ENCODE measurements around the gene MEGF10. TPM values are rescaled to one million over a fixed set of nuclear protein-coding genes. Genes with fewer than 3 reads are reported as not detected.

The MEGF10 gene
- total and polyA plus RNA-seq, 2 donors (not counting 1 experiment from before 2014, with no cell fraction given): not detected

DNA sequence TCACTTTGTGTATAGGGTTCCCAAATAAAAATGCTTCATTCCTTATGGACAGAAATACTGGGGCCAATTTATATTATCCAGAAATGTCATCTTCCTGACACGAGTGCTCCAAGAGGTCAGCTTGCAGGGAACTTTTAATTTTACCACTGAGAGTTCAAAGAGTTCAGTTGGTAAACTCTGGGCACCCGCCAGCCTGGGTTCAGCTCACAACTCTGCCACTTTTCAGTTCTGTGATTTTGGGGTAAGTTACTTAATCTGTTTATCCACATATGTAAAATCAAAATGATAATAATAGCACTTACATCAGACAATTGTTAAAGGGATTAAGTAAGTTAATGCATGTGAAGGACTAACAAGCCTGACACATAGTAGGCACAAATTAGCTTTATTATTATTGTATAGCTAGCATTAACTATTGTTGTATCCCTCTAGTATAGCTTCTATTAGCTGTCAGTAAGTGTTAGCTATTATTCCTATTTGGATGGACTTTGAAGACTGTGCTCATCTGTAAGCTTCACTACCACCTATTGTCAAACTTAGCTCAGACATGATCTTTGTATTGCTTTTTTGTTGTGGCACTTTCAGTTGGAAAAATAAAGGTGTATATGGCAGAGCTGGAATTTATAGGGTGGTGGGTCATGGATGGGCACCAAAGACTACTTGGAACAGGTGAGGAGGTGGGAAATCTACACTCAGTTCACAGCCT, 1.6 kb downstream of the MEGF10 start:
- H3K4me1 Mint-ChIP-seq: peaks cover 17% of the 10 kb centered on the region
- ATAC-seq (ENCODE audit: low read depth): no peak
- Histone ChIP-seq H2AFZ (ENCODE audit: insufficient read depth, low read depth, low read length, poor library complexity, severe bottlenecking) (no peak overlapping the region), H3K4me3 (ENCODE audit: control extremely low read depth in 1 of 5, extremely low read depth in 1 of 5, insufficient read depth in 1 of 5, low read depth in 2 of 5, low read length in 4 of 5) (no peak overlapping the region), H3K27me3 (replicated peaks in 1 of 4; ENCODE audit: control extremely low read depth in 1 of 4, control insufficient read depth in 3 of 4, insufficient read depth in 4 of 4, low read length in 3 of 4) (peaks cover 0 to 39% (median 23%) of the 10 kb centered on the region in 4 experiments), H4K20me1 (ENCODE audit: control insufficient read depth, insufficient read depth, low read length, poor library complexity, severe bottlenecking) (no peaks in the 10 kb centered on the region), H3K79me2 (ENCODE audit: control insufficient read depth, insufficient read depth, low read length) (no peaks in the 10 kb centered on the region), H3K9ac (ENCODE audit: low read length) (no peak overlapping the region), H3K36me3 (replicated peaks in 1 of 2; ENCODE audit: control extremely low read depth in 1 of 2, control insufficient read depth in 1 of 2, extremely low read depth in 1 of 2, insufficient read depth in 2 of 2, low read length in 1 of 2) (no peaks in the 10 kb centered on the region), H3K4me2 (replicated peaks; ENCODE audit: low read depth, low read length, poor library complexity, severe bottlenecking) (no peak overlapping the region), H3K27ac (ENCODE audit: low read length in 2 of 2) (no peak overlapping the region), H3K9me3 (ENCODE audit: control extremely low read depth in 1 of 3, control insufficient read depth in 2 of 3, insufficient read depth in 1 of 3, low read length in 2 of 3) (peaks cover 1 to 6% (median 4%) of the 10 kb centered on the region in 3 donors), H3K4me1 (ENCODE audit: control insufficient read depth in 2 of 2, insufficient read depth in 2 of 2, low read length in 2 of 2) (peaks cover 7 to 11% of the 10 kb centered on the region in 2 donors)
- intact Hi-C loops (cut with micrococcal nuclease): no loop called here
- 65% methylated on average over 2 of the region's 2 CpGs for WGBS (ENCODE audit: insufficient coverage)
- peaks cover 74% of the 10 kb centered on the region for H3K27me3 Mint-ChIP-seq
- CTCF ChIA-PET: no interaction called here
- no peak overlapping the region for H3K27ac Mint-ChIP-seq
- peaks cover 8% of the 10 kb centered on the region for H3K9me3 Mint-ChIP-seq (ENCODE audit: insufficient read depth)
- POLR2A ChIA-PET: no interaction called here
- H3K4me3 Mint-ChIP-seq: no peak overlapping the region
- DNase-seq: no peak
- no peak for TF ChIP-seq EZH2 (IDR thresholded peaks at IDR 0.05; ENCODE audit: borderline replicate concordance, insufficient read depth, low read depth, low read length, poor library complexity, severe bottlenecking)

- peaks cover 17% of the 10 kb centered on the region for H3K4me1 Mint-ChIP-seq
- intact Hi-C loops (cut with micrococcal nuclease): no loop called here
- no peak overlapping the region for H3K4me3 ChIP-seq (ENCODE audit: control extremely low read depth in 1 of 5, extremely low read depth in 1 of 5, insufficient read depth in 1 of 5, low read depth in 2 of 5, low read length in 4 of 5)
- H3K27ac Mint-ChIP-seq: no peak overlapping the region
- H3K36me3 ChIP-seq (replicated peaks in 1 of 2; ENCODE audit: control extremely low read depth in 1 of 2, control insufficient read depth in 1 of 2, extremely low read depth in 1 of 2, insufficient read depth in 2 of 2, low read length in 1 of 2): no peaks in the 10 kb centered on the region
- DNase-seq (no peak), ATAC-seq (ENCODE audit: low read depth) (no peak)
- TF ChIP-seq, protein P1, sequence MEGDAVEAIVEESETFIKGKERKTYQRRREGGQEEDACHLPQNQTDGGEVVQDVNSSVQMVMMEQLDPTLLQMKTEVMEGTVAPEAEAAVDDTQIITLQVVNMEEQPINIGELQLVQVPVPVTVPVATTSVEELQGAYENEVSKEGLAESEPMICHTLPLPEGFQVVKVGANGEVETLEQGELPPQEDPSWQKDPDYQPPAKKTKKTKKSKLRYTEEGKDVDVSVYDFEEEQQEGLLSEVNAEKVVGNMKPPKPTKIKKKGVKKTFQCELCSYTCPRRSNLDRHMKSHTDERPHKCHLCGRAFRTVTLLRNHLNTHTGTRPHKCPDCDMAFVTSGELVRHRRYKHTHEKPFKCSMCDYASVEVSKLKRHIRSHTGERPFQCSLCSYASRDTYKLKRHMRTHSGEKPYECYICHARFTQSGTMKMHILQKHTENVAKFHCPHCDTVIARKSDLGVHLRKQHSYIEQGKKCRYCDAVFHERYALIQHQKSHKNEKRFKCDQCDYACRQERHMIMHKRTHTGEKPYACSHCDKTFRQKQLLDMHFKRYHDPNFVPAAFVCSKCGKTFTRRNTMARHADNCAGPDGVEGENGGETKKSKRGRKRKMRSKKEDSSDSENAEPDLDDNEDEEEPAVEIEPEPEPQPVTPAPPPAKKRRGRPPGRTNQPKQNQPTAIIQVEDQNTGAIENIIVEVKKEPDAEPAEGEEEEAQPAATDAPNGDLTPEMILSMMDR (IDR thresholded peaks at IDR 0.05): no peak
- no peak for TF ChIP-seq EZH2 (IDR thresholded peaks at IDR 0.05; ENCODE audit: borderline replicate concordance, insufficient read depth, low read depth, low read length, poor library complexity, severe bottlenecking)
- H4K20me1 ChIP-seq (ENCODE audit: control insufficient read depth, insufficient read depth, low read length, poor library complexity, severe bottlenecking): no peaks in the 10 kb centered on the region
- POLR2A ChIA-PET: no interaction called here
- no peak overlapping the region for H3K9ac ChIP-seq (ENCODE audit: low read length)
- no peak overlapping the region for H3K4me2 ChIP-seq (replicated peaks; ENCODE audit: low read depth, low read length, poor library complexity, severe bottlenecking)
- no peak overlapping the region for H3K4me3 Mint-ChIP-seq
- H2AFZ ChIP-seq (ENCODE audit: insufficient read depth, low read depth, low read length, poor library complexity, severe bottlenecking): no peak overlapping the region
- peaks cover 7 to 11% of the 10 kb centered on the region in 2 donors for H3K4me1 ChIP-seq (ENCODE audit: control insufficient read depth in 2 of 2, insufficient read depth in 2 of 2, low read length in 2 of 2)
- H3K27me3 Mint-ChIP-seq: peaks cover 77% of the 10 kb centered on the region
- peaks cover 0 to 6% (median 4%) of the 10 kb centered on the region in 3 donors for H3K9me3 ChIP-seq (ENCODE audit: control extremely low read depth in 1 of 3, control insufficient read depth in 2 of 3, insufficient read depth in 1 of 3, low read length in 2 of 3)
- no peaks in the 10 kb centered on the region for H3K79me2 ChIP-seq (ENCODE audit: control insufficient read depth, insufficient read depth, low read length)
- peaks cover 0 to 39% (median 21%) of the 10 kb centered on the region in 4 experiments for H3K27me3 ChIP-seq (replicated peaks in 1 of 4; ENCODE audit: control extremely low read depth in 1 of 4, control insufficient read depth in 3 of 4, insufficient read depth in 4 of 4, low read length in 3 of 4)
- CTCF ChIA-PET: interaction anchor here (1.2 kb wide), 1 partner anchor 23 kb away, joined by 3 read pairs; no protein-coding TSS in a partner anchor
- H3K27ac ChIP-seq (ENCODE audit: low read length in 2 of 2): no peak overlapping the region
- H3K9me3 Mint-ChIP-seq (ENCODE audit: insufficient read depth): peaks cover 6% of the 10 kb centered on the region
Observed at GRCh38 chr5:127293373-127293772, 2.8 kb downstream of the MEGF10 start.
